SK-N-SH (cell line): ENCODE results near the gene SPOCK1. TPM values are rescaled to one million over a fixed set of nuclear protein-coding genes. Genes with fewer than 3 reads are reported as not detected.

ENCODE experiments used
- CTCF ChIA-PET: fragments of 300-600, 350-600 bp; formaldehyde crosslinking; extraction: SDS; loops from one replicate; lab custom pipeline; 2021; lab: Yijun Ruan, JAX
- POLR2A ChIA-PET: fragments of 350-600 bp; sonication (Branson Sonifier 250); formaldehyde crosslinking; extraction: SDS; loops from one replicate; lab custom pipeline; 2020; ENCODE audit warnings: antibody characterized with exemption, inconsistent platforms; lab: Yijun Ruan, JAX
- DNase-seq: peaks from one replicate; pipeline ENCODE4 v3.0.0; 2012
- H2AFZ ChIP-seq: fragments of 200-600 bp; sonication (generic); 2 replicates; pipeline ENCODE4 v1.8.1; 2016; ENCODE audit warnings: antibody characterized with exemption, mild to moderate bottlenecking, low read depth
- H3F3A ChIP-seq: fragments of 200-600 bp; sonication (generic); replicated peaks from 2 replicates; pipeline ENCODE3; 2016; ENCODE audit warnings: antibody characterized with exemption, mild to moderate bottlenecking; ENCODE audit not compliant: insufficient read depth
- H3K27ac ChIP-seq, 2 experiments: fragments of 200-500 bp in 1 of 2; fragments of 200-600 bp in 1 of 2; sonication (Bioruptor generic) in 1 of 2; sonication (generic), shearing (Covaris generic) in 1 of 2; 2 replicates each; pipeline versions ENCODE4 v1.5.1 to v1.6.1; 2014 to 2016; ENCODE audit warnings: low read depth in 2 of 2, inconsistent platforms in 1 of 2, low read length in 1 of 2, mild to moderate bottlenecking in 1 of 2, mixed read lengths in 1 of 2
- H3K27me3 ChIP-seq: fragments of 200-600 bp; sonication (generic), shearing (Covaris generic); 2 replicates; pipeline ENCODE4 v1.6.1; 2016; ENCODE audit warnings: mixed run types; ENCODE audit not compliant: insufficient read depth
- H3K36me3 ChIP-seq, 2 experiments: fragments of 200-500 bp in 1 of 2; fragments of 200-600 bp in 1 of 2; sonication (Bioruptor generic) in 1 of 2; sonication (generic) in 1 of 2; replicated peaks in 1 of 2; 2 replicates each; pipeline versions ENCODE3 to v1.5.1; 2014 to 2016; ENCODE audit warnings: low read length in 1 of 2, mild to moderate bottlenecking in 1 of 2; ENCODE audit not compliant: insufficient read depth in 2 of 2, control insufficient read depth in 1 of 2
- H3K4me1 ChIP-seq, 2 experiments: fragments of 200-500 bp in 1 of 2; fragments of 200-600 bp in 1 of 2; sonication (Bioruptor generic) in 1 of 2; sonication (generic), shearing (Covaris generic) in 1 of 2; 2 replicates each; pipeline versions ENCODE4 v1.5.1 to v1.6.1; 2014 to 2016; ENCODE audit warnings: low read depth in 1 of 2, low read length in 1 of 2, mixed run types in 1 of 2; ENCODE audit not compliant: insufficient read depth in 2 of 2, control insufficient read depth in 1 of 2
- H3K4me2 ChIP-seq: fragments of 200-600 bp; sonication (generic), shearing (Covaris generic); 2 replicates; pipeline ENCODE4 v1.6.1; 2017; ENCODE audit warnings: mixed run types
- H3K4me3 ChIP-seq, 2 experiments: fragments of 200-500 bp in 1 of 2; fragments of 200-600 bp in 1 of 2; sonication (Bioruptor generic) in 1 of 2; sonication (generic), shearing (Covaris generic) in 1 of 2; 2 replicates each; pipeline versions ENCODE4 v1.5.1 to v1.8.1; 2014 to 2016; ENCODE audit warnings: low read depth in 2 of 2, inconsistent platforms in 1 of 2, low read length in 1 of 2, mild to moderate bottlenecking in 1 of 2, mixed read lengths in 1 of 2, moderate library complexity in 1 of 2
- H3K79me2 ChIP-seq: fragments of 200-600 bp; sonication (generic); 2 replicates; pipeline ENCODE4 v1.8.1; 2017; ENCODE audit warnings: mild to moderate bottlenecking; ENCODE audit not compliant: insufficient read depth
- H3K9ac ChIP-seq: fragments of 200-600 bp; sonication (generic); 2 replicates; pipeline ENCODE4 v1.6.1; 2017; ENCODE audit warnings: mixed run types
- H3K9me2 ChIP-seq: fragments of 200-600 bp; sonication (generic); 2 replicates; pipeline ENCODE4 v1.6.1; 2017; ENCODE audit warnings: mixed run types
- H3K9me3 ChIP-seq: fragments of 200-600 bp; sonication (generic); 2 replicates; pipeline ENCODE4 v1.6.1; 2017; ENCODE audit warnings: mixed run types, mild to moderate bottlenecking, moderate library complexity
- H4K20me1 ChIP-seq: fragments of 200-600 bp; sonication (generic); 2 replicates; pipeline ENCODE4 v1.6.1; 2017; ENCODE audit warnings: mild to moderate bottlenecking, mixed run types; ENCODE audit not compliant: insufficient read depth
- CHD2 ChIP-seq: fragments of 150-350 bp; IDR thresholded peaks from 2 replicates; pipeline ENCODE4 v1.6.1; 2018; ENCODE audit warnings: low read length; ENCODE audit not compliant: partially characterized antibody
- EP300 ChIP-seq, 2 experiments: IDR thresholded peaks; 2 replicates each; pipeline versions ENCODE4 v1.4.0 to v1.6.1; 2012; ENCODE audit warnings: borderline replicate concordance in 1 of 2, low read depth in 1 of 2, low read length in 1 of 2
- FOSL2 ChIP-seq: IDR thresholded peaks from 2 replicates; pipeline ENCODE4 v1.4.0; 2012; ENCODE audit warnings: low read depth, mild to moderate bottlenecking, moderate library complexity, borderline replicate concordance
- FOXJ3 ChIP-seq: sonication (generic); formaldehyde crosslinking; IDR thresholded peaks from 2 replicates; pipeline ENCODE4 v1.5.1; 2020; ENCODE audit warnings: mild to moderate bottlenecking, missing genetic modification reagents
- FOXM1 ChIP-seq: IDR thresholded peaks from 2 replicates; pipeline ENCODE4 v1.4.0; 2012; ENCODE audit warnings: low read depth, mild to moderate bottlenecking
- GABPA ChIP-seq: IDR thresholded peaks from 2 replicates; pipeline ENCODE4 v1.4.0; 2012; ENCODE audit warnings: low read depth, mild to moderate bottlenecking
- GATA2 ChIP-seq: sonication (generic); formaldehyde crosslinking; IDR thresholded peaks from 2 replicates; pipeline ENCODE4 v1.5.0; 2020; ENCODE audit warnings: mild to moderate bottlenecking, missing genetic modification reagents
- JUND ChIP-seq: IDR thresholded peaks from 2 replicates; pipeline ENCODE4 v1.4.0; 2012
- MEF2A ChIP-seq: IDR thresholded peaks from 2 replicates; pipeline ENCODE4 v1.4.0; 2012; ENCODE audit warnings: low read depth, borderline replicate concordance
- NFIC ChIP-seq: IDR thresholded peaks from 2 replicates; pipeline ENCODE4 v1.4.0; 2012; ENCODE audit warnings: borderline replicate concordance
- POLR2AphosphoS5 ChIP-seq: IDR thresholded peaks from 2 replicates; pipeline ENCODE4 v1.6.1; 2012; ENCODE audit warnings: low read depth, low read length
- RAD21 ChIP-seq: IDR thresholded peaks from 2 replicates; pipeline ENCODE4 v1.6.1; 2012; ENCODE audit warnings: mild to moderate bottlenecking, low read length
- RFX5 ChIP-seq: IDR thresholded peaks from 2 replicates; pipeline ENCODE4 v1.6.1; 2012; ENCODE audit warnings: mild to moderate bottlenecking, improper control_type of control experiment, low read length
- SIN3A ChIP-seq: IDR thresholded peaks from 2 replicates; pipeline ENCODE4 v1.6.1; 2012; ENCODE audit warnings: low read depth, mild to moderate bottlenecking, low read length, moderate library complexity, borderline replicate concordance
- SMC3 ChIP-seq: IDR thresholded peaks from 2 replicates; pipeline ENCODE4 v1.6.1; 2012; ENCODE audit warnings: low read depth, low read length, improper control_type of control experiment
- TAF1 ChIP-seq: IDR thresholded peaks from 2 replicates; pipeline ENCODE4 v1.6.1; 2012; ENCODE audit warnings: low read depth, mild to moderate bottlenecking, low read length, moderate library complexity, borderline replicate concordance
- TCF12 ChIP-seq: IDR thresholded peaks from 2 replicates; pipeline ENCODE4 v1.4.0; 2012
- TEAD4 ChIP-seq: IDR thresholded peaks from 2 replicates; pipeline ENCODE4 v1.4.0; 2012; ENCODE audit warnings: mild to moderate bottlenecking, borderline replicate concordance; ENCODE audit not compliant: insufficient read depth
- USF1 ChIP-seq: IDR thresholded peaks from 2 replicates; pipeline ENCODE4 v1.4.0; 2012; ENCODE audit warnings: low read depth, borderline replicate concordance
- YY1 ChIP-seq: IDR thresholded peaks from 2 replicates; pipeline ENCODE4 v1.4.0; 2012; ENCODE audit warnings: low read depth, mild to moderate bottlenecking
- WGBS: methylation state at CpG from one replicate; pipeline ENCODE4 v1.1.6; 2017; ENCODE audit warnings: low lambda C conversion rate; 5-methylcytosine and 5-hydroxymethylcytosine counted together
- polyA plus RNA-seq, 3 experiments: library from polyadenylated mRNA; depleted of rRNA; stranded (reverse); fragments of >200 nt; gene quantifications; 2 replicates each; pipeline ENCODE4 v1.2.3, GENCODE V29; 2012
- TF ChIP-seq, protein P1 (sequence below): IDR thresholded peaks from 2 replicates; pipeline ENCODE4 v1.4.0; 2012; ENCODE audit warnings: low read depth, borderline replicate concordance
- TF ChIP-seq, protein P2 (sequence below): IDR thresholded peaks from 2 replicates; pipeline ENCODE4 v1.6.1; 2012; ENCODE audit warnings: mild to moderate bottlenecking, low read depth, low read length, moderate library complexity
- TF ChIP-seq, protein P3 (sequence below): fragments of 150-350 bp; IDR thresholded peaks from 2 replicates; pipeline ENCODE4 v1.6.1; 2017; ENCODE audit warnings: antibody characterized with exemption, low read length, low read depth, borderline replicate concordance

SPOCK1 gene
- polyA plus RNA-seq, 1 of the 3 experiments (the other 2 are of a cell fraction) = 11.3 TPM

DNA sequence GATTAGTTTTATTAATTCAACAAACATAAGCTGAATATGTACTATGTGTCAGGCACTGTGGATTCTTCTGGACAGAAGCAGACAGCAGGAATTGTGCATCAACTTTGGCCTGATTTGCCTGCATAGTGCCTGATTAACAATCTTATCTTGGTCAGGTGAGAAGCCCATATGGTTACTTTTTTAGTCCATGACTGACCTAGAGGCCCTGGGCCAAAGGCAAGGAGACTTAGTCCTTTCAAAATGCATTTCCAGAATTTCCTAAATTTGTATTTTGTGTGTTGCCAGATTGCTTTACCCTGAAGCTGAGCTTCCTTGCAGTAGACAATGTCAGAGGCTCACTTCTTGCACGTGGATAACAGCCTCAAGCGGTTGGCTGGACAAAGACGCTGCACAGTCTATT is 286.7 kb downstream of the SPOCK1 start:
- no peaks in the 10 kb centered on the region for H3K9me3 ChIP-seq
- no peaks in the 10 kb centered on the region for H3K9me2 ChIP-seq
- no peaks in the 10 kb centered on the region for H4K20me1 ChIP-seq
- no peak overlapping the region for H3K4me2 ChIP-seq
- H2AFZ ChIP-seq = no peak overlapping the region
- H3K27me3 ChIP-seq = no peaks in the 10 kb centered on the region
- H3K36me3 ChIP-seq = no peaks in the 10 kb centered on the region
- POLR2A ChIA-PET = no interaction called here
- no peak overlapping the region for H3K4me3 ChIP-seq
- CTCF ChIA-PET = no interaction called here
- no peaks in the 10 kb centered on the region for H3F3A ChIP-seq
- TF ChIP-seq NFIC (no peak), FOXM1 (no peak), RFX5 (no peak), MEF2A (no peak), TCF12 (no peak), YY1 (no peak), SMC3 (no peak), SIN3A (no peak), FOXJ3 (CRISPR knock-in tag) (no peak), FOSL2 (no peak), RAD21 (no peak), TEAD4 (no peak), CHD2 (no peak), EP300 (IDR thresholded peaks at IDR 0.05; ENCODE audit: borderline replicate concordance in 1 of 2, low read depth in 1 of 2, low read length in 1 of 2) (no peak), POLR2AphosphoS5 (no peak), TAF1 (no peak), JUND (no peak), GABPA (no peak)
- TF ChIP-seq, protein P1, sequence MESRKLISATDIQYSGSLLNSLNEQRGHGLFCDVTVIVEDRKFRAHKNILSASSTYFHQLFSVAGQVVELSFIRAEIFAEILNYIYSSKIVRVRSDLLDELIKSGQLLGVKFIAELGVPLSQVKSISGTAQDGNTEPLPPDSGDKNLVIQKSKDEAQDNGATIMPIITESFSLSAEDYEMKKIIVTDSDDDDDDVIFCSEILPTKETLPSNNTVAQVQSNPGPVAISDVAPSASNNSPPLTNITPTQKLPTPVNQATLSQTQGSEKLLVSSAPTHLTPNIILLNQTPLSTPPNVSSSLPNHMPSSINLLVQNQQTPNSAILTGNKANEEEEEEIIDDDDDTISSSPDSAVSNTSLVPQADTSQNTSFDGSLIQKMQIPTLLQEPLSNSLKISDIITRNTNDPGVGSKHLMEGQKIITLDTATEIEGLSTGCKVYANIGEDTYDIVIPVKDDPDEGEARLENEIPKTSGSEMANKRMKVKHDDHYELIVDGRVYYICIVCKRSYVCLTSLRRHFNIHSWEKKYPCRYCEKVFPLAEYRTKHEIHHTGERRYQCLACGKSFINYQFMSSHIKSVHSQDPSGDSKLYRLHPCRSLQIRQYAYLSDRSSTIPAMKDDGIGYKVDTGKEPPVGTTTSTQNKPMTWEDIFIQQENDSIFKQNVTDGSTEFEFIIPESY = no peak
- no peak overlapping the region for H3K9ac ChIP-seq
- H3K79me2 ChIP-seq = peaks cover 2% of the 10 kb centered on the region; the same call in 1 of the 2 replicates
- DNase-seq = no peak
- no peak overlapping the region for H3K27ac ChIP-seq
- no peaks in the 10 kb centered on the region; a peak in 1 of 4 replicates for H3K4me1 ChIP-seq
- WGBS = 73% methylated on average over 3 of the region's 3 CpGs

DNA sequence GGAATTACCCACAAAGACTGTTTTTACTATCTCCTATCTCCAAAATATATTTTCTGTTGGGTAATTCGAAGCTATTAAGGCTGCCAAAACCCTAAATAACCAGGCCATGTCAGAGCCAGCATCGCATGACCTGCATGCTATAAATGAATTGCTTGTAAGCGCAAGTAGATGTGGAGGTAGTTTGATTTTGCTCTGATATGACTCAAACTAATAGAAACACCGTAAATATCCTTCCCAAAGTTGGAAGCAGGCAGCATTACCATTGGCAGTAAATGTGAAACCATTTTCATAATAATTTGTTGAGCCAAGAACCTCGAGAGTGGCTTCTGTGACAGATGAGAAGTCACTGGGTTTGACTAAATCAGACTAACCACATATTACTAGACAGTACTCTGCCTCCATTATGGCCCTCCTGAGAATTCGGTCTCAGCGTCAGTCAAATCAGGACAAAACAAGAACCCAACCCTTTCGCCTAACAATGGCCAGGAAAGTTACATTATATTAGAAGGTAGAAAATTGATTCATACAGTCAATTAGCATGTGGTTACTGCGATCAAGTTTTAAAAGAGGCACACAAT is 289.8 kb downstream of the SPOCK1 start:
- 57% methylated on average over 9 of the region's 9 CpGs for WGBS
- Histone ChIP-seq H3K4me3 (no peak overlapping the region), H3F3A (peaks cover 7% of the 10 kb centered on the region), H3K9ac (no peak overlapping the region), H3K36me3 (no peaks in the 10 kb centered on the region), H3K9me2 (no peaks in the 10 kb centered on the region), H3K27me3 (no peaks in the 10 kb centered on the region), H2AFZ (no peak overlapping the region), H3K9me3 (no peaks in the 10 kb centered on the region), H3K4me1 (peaks cover 4 to 10% of the 10 kb centered on the region in 2 experiments; a peak in 2 of 4 replicates), H4K20me1 (no peaks in the 10 kb centered on the region), H3K79me2 (no peaks in the 10 kb centered on the region; the same call in 1 of the 2 replicates), H3K27ac (no peak overlapping the region), H3K4me2 (no peak overlapping the region)
- ChIA-PET CTCF (no interaction called here), POLR2A (no interaction called here)
- no peak for DNase-seq
- TF ChIP-seq TCF12 (no peak), TAF1 (no peak), SMC3 (no peak), GATA2 (CRISPR knock-in tag) (no peak), GABPA (no peak), JUND (no peak), USF1 (no peak)
- TF ChIP-seq, protein P2, sequence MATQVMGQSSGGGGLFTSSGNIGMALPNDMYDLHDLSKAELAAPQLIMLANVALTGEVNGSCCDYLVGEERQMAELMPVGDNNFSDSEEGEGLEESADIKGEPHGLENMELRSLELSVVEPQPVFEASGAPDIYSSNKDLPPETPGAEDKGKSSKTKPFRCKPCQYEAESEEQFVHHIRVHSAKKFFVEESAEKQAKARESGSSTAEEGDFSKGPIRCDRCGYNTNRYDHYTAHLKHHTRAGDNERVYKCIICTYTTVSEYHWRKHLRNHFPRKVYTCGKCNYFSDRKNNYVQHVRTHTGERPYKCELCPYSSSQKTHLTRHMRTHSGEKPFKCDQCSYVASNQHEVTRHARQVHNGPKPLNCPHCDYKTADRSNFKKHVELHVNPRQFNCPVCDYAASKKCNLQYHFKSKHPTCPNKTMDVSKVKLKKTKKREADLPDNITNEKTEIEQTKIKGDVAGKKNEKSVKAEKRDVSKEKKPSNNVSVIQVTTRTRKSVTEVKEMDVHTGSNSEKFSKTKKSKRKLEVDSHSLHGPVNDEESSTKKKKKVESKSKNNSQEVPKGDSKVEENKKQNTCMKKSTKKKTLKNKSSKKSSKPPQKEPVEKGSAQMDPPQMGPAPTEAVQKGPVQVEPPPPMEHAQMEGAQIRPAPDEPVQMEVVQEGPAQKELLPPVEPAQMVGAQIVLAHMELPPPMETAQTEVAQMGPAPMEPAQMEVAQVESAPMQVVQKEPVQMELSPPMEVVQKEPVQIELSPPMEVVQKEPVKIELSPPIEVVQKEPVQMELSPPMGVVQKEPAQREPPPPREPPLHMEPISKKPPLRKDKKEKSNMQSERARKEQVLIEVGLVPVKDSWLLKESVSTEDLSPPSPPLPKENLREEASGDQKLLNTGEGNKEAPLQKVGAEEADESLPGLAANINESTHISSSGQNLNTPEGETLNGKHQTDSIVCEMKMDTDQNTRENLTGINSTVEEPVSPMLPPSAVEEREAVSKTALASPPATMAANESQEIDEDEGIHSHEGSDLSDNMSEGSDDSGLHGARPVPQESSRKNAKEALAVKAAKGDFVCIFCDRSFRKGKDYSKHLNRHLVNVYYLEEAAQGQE = no peak
- TF ChIP-seq, protein P3, sequence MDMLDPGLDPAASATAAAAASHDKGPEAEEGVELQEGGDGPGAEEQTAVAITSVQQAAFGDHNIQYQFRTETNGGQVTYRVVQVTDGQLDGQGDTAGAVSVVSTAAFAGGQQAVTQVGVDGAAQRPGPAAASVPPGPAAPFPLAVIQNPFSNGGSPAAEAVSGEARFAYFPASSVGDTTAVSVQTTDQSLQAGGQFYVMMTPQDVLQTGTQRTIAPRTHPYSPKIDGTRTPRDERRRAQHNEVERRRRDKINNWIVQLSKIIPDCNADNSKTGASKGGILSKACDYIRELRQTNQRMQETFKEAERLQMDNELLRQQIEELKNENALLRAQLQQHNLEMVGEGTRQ = no peak
